ENCODE results near the gene XAB2. TPM values are rescaled to one million over a fixed set of nuclear protein-coding genes. Genes with fewer than 3 reads are reported as not detected.

XAB2 gene
- total and polyA plus RNA-seq, 9 donors = 4.2 to 71.7 (median 50.8) TPM

- Histone ChIP-seq H3K9me3 (no peaks in the 10 kb centered on the region), H3K27me3 (no peaks in the 10 kb centered on the region), H3K4me1 (ENCODE audit: insufficient read depth) (peaks cover 7% of the 10 kb centered on the region), H3K36me3 (no peaks in the 10 kb centered on the region), H3K27ac (no peak overlapping the region), H3K4me3 (no peak overlapping the region)
- intact Hi-C loops (cut with DNase I) = no loop called here
- TF ChIP-seq CTCF (IDR thresholded peaks at IDR 0.05) (no peak), EP300 (IDR thresholded peaks at IDR 0.05) (no peak), POLR2A (IDR thresholded peaks at IDR 0.05) (no peak)
- WGBS, 3 donors = 89 to 91% (median 89%) methylated on average over 39 of the region's 39 CpGs
- DNase-seq = no peak
These were observed 5.4 kb downstream of the XAB2 start for GRCh38 chr19:7623725-7624603.

GRCh38 chr19:7622933-7623685, 6.2 kb downstream of the XAB2 start:
- H3K9me3 ChIP-seq = no peaks in the 10 kb centered on the region
- no peak overlapping the region for H3K27ac ChIP-seq
- no peak for DNase-seq
- WGBS, 3 donors = 76 to 84% (median 76%) methylated on average over 16 of the region's 16 CpGs
- H3K4me1 ChIP-seq (ENCODE audit: insufficient read depth) = peaks cover 3% of the 10 kb centered on the region
- intact Hi-C loops (cut with DNase I) = no loop called here
- H3K4me3 ChIP-seq = no peak overlapping the region
- TF ChIP-seq POLR2A (IDR thresholded peaks at IDR 0.05) (no peak), CTCF (IDR thresholded peaks at IDR 0.05) (no peak), EP300 (IDR thresholded peaks at IDR 0.05) (no peak)
- H3K36me3 ChIP-seq = no peaks in the 10 kb centered on the region
- H3K27me3 ChIP-seq = no peaks in the 10 kb centered on the region

- no peak for TF ChIP-seq CTCF (IDR thresholded peaks at IDR 0.05)
- no peaks in the 10 kb centered on the region for H3K4me1 ChIP-seq (ENCODE audit: insufficient read depth)
- H3K36me3 ChIP-seq = no peaks in the 10 kb centered on the region
- intact Hi-C loops (cut with DNase I) = no loop called here
- H3K27me3 ChIP-seq = no peaks in the 10 kb centered on the region
- 90 to 91% (median 90%) methylated on average over 50 to 57 of the region's 57 CpGs for WGBS, 3 donors
- no peak overlapping the region for H3K4me3 ChIP-seq
- no peaks in the 10 kb centered on the region for H3K9me3 ChIP-seq
- DNase-seq = no peak
- H3K27ac ChIP-seq = no peak overlapping the region
These were observed 8.6 kb downstream of the XAB2 start for GRCh38 chr19:7620442-7621412.

Measured in ovary (tissue), 9 donors.